ENCODE measurements around the gene ARFGAP3. TPM values are rescaled to one million over a fixed set of nuclear protein-coding genes. Genes with fewer than 3 reads are reported as not detected.

The ARFGAP3 gene
- total RNA-seq, 1 donor from 2014 or later, result 59.1 TPM

DNA sequence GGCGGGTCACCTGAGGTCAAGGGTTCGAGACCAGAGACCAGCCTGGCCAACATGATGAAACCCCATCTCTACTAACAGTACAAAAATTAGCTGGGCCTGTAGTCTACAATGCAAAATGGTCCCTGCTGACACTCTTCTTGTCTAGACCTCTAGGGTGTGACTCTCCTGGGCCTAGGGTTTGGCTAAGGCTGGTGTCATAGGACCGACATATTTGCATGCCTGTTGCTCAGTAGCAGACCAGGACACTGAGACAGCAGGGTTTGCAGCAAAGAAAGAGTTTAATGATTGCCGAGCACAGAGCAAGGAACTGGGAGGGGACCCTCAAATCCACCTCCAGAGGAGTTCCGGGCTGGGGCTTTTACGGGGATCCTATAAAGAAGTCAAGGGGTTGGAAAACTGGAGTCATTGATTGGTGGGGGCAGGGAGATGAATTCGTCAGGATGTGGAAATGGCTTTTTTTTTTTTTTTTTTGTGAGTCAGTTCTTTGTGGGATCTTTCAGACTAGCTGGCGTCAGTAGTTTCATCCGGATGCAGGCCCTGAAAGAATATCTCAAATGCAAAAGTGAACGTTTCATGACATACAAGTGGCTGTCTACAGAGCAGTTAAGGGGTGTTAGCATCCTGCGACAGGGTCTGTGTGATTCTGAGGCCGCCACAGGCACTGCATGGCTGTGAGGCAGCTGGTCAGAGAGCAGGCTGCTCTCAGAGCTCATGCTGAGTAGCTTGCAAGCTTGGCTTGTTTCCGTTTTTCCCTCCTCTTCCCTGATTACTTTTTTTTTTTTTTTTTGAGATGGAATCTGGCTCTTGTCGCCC lies 109.2 kb downstream of the ARFGAP3 start:
- Mint-ChIP-seq H3K27me3 (ENCODE audit: unreplicated experiment) (no peaks in the 10 kb centered on the region), H3K36me3 (ENCODE audit: unreplicated experiment) (no peaks in the 10 kb centered on the region), H3K27ac (ENCODE audit: unreplicated experiment) (peak overlapping the region; percentile 89), H3K4me3 (ENCODE audit: unreplicated experiment) (peak overlapping the region; percentile 6), H3K4me1 (ENCODE audit: unreplicated experiment) (peaks cover 52% of the 10 kb centered on the region), H3K9me3 (ENCODE audit: unreplicated experiment) (no peaks in the 10 kb centered on the region)
- DNase-seq (ENCODE audit: extremely low spot score, unreplicated experiment), result no peak
- TF ChIP-seq CTCF (IDR thresholded peaks at IDR 0.05), result no peak

Other genes starting within 250 kb of the ARFGAP3 start
- 77.8 and 77.9 TPM in 2 replicates for gene POLDIP3, start 242.4 kb downstream of the ARFGAP3 start, total RNA-seq
- gene ATP5MGL, start 216.7 kb downstream of the ARFGAP3 start, total RNA-seq, result 0.47 and 1.3 TPM in 2 replicates
- 408 and 430 TPM in 2 replicates for gene CYB5R3, start 207.9 kb downstream of the ARFGAP3 start, total RNA-seq
- gene A4GALT, start 136.4 kb downstream of the ARFGAP3 start, total RNA-seq, result 29.9 and 32.8 TPM in 2 replicates
- gene PACSIN2, start 157.9 kb upstream of the ARFGAP3 start, total RNA-seq, result 51.0 and 51.7 TPM in 2 replicates
- 16.5 and 21.5 TPM in 2 replicates for gene TTLL1, start 232.1 kb upstream of the ARFGAP3 start, total RNA-seq

Measured in osteocyte (in vitro differentiated cells).